GM19372 (cell line): ENCODE results near the gene KRT6A.
"Not testable (repeated sequence)": the region's sequence is repeated elsewhere in the genome, so short reads cannot be mapped to it uniquely, and the experiment has no call there.

Experiments
- ATAC-seq: cut with Tn5 transposase; IDR thresholded peaks from one replicate; pipeline ENCODE4 v1.9.1; 2021; ENCODE audit warnings: mild to moderate bottlenecking, low read depth, moderate library complexity; ENCODE audit not compliant: unreplicated experiment

KRT6A gene

DNA sequence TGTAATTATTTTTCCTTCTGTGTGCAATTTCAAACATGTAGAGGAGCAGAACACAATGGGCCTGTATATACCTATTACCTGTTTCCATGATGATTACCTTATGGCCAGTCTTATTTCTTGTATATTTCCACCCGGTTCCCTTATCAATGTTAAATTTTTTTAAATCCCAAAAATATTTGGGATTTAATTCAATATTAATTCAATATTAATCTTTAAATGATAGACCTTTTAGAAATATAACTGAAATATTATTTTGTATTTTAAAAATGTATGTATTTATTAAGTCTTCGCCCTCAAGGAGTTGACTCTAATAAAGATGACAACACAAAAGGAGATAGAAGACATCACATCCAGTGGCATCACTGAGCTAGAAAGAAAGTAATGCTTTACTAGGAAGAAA lies 18.8 kb downstream of the KRT6A start:
- ATAC-seq: no peak

DNA sequence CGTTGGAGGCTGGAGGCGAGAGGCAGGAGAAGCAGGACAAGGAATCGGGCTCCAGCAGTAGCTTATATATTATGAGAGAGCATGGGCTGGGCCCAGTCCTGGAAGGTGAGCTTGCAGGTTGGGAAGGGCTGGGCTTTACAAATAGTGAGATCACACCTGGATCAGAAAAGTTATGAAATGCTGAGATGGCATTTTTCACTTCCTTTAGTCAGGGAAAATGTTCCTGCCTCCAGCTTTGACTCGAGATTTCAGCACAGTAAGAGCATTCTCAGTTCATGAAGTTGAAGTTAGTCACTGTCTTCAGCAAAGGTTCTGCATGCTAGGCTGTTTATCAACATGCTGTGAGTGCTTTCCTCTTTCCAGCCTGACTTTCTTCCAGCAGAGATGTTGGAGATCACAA lies 19.3 kb downstream of the KRT6A start, which contains the start of gene KRT6C:
Gene KRT6C, minus strand, starts transcription at position 38 of the 400 bp plus-strand sequence. CDS start 68 bp downstream, outside the sequence.
- ATAC-seq: no peak

DNA sequence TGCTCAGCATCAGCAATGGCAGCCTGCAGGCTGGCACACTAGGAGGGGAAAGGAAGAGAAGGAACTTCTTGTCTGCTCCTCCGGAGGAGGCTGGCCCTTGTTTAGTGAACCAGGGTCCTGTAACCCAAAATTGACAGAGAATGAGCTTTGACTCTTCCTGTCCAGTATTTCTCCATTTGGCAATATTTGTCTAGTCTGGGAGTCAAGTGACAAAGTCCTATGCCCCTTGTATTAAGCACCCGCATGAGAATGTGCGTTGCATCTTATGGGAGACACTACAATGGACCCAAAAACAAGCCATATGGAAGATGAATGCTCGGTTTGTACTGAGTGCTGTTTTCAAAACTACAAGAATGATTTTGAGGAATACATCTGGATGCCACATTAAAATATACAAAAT lies 23.2 kb downstream of the KRT6A start:
- no peak for ATAC-seq

DNA sequence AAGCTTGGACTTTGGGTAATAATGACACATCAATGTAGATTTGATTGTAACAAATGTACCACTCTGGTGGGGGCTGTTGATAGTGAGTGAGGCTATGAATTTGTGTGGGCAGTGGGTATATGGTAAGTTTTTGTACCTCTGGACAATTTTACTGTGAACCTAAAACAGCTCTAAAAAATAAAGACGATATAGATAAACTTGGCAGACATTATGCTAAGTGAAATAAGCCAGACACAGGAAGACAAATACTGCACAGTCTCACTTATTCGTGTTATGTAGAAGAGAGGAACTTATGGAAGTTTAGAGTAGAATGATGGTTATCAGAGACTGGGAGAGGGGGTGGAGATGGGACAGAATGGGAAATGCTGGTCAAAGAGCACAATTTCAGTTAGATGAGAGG lies 28.2 kb downstream of the KRT6A start:
- ATAC-seq: no peak

DNA sequence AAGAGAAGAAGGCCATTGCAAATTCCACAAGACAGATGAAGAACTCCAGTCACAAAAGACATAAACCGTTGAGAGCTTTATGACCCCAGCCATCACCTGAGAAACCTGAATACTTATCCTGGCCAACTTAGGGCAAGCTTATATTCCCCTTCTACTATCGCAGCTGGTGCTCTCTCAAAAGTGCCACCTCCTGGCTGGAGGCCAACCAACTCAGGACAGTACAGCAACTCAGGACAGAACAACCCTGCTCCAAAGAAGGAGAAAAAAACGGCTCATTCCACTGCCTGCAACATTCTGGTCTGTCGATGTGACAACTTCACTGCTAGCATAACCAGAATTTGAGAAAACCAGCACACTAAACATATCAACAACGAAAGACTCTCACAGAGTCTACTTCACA lies 31.4 kb downstream of the KRT6A start:
- no peak for ATAC-seq

DNA sequence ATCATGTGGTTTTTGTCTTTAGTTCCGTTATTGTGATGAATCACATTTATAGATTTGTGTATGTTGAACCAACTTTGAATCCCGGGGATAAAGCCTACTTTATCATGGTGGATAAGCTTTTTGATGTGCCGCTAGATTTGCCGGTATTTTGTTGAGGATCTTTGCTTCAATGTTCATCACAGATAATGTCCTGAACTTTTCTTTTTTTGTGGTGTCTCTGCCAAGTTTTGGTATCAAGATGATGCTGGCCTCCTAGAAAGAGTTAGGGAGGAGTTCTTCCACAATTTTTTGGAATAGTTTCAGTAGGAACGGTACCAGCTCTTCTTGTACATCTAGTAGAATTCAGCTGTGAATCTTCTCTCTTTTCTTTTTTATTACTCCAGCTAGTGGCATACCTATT lies 34.2 kb downstream of the KRT6A start:
- ATAC-seq: no peak

DNA sequence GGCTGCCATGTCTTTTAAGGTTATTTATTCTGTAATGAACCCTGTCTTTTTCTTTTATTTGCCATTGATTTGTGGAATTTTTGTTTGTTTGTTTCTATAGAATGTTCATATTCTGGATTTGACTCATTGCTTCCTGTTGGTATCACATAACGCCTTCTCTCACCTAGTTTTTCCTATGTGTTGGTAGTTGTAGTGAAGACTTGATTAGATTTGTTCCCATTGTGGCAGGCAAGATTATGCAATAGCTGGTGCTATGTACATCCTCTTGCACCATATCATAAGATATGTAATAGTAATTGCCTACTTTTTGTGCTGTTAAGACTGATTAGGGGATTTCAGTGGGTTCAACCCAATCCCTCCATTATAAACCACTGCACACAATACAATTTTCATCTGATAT lies 37.2 kb downstream of the KRT6A start:
- ATAC-seq: no peak

DNA sequence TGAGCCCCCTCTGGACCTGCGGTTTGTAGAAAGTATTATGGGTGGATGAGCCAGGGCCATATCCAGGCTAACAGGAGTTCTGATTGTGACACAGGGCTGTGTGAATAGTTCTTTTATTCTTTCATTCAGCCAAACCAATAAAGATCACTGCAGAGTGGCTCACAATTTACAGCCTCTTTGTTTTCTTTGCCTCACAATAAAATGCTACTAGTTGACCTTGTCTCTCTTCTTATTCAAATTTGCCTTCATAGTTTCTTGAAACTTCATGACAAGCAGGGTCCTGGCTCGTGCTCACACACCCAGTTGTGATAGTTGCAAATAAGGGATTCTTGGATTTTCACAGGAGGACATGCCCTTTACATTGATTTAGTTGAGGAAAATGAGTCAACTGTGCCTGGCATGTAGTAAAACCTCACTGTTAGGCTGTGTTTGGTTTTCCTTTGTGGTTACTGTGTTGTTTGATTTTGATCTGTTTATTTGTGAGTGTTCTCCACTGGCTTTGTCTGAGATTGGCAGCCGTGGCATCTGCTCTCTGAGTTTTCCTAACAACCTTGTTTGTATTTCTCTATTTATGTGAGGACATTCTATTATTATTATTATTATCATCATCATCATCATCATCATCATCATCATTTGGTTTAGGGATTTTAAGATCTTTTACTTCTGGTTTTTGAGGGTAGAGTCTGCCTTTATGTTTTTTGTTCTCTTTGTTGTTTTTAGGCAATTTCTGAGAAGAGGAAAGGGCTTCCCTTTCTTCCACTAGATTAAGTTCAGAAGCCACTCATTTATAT lies 38.5 kb downstream of the KRT6A start:
- no peak for ATAC-seq

DNA sequence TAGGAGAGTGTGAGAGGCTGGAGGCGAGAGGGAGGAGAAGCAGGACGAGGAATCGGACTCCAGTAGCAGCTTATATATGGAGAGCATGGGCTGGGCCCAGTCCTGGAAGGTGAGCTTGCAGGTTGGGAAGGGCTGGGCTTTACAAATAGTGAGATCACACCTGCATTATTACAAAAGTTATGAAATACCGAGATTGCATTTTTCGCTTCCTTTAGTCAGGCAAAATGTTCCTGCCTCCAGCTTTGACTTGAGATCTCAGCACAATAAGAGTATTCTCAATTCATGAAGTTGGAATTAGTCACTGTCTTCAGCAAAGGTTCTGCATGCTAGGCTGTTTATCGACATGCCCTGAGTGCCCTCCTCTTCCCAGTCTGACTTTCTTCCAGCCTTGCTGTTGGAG lies 41.0 kb downstream of the KRT6A start, which contains the start of gene KRT6B:
Gene KRT6B, minus strand, starts transcription at position 46 of the 400 bp plus-strand sequence. CDS start 68 bp downstream, outside the sequence.
- ATAC-seq: no peak

DNA sequence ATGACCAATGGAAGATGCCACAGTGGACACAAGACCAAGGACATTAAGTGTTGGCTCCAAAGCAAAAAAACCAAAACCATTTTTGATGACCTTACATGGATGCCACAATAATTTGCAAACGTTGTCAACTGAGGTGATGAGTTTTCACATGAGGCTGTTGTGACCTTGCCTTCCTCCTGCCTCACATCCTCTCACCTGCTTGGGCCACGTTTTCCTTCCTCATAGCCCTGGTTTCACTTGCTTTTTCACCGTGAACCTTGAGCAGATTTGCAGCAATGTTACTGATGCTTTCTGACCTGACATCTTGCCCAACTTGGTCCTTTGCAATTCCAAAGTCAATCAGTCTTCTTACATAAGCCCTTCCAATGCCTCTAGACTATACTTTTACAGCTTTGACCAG lies 44.8 kb downstream of the KRT6A start:
- no peak for ATAC-seq

DNA sequence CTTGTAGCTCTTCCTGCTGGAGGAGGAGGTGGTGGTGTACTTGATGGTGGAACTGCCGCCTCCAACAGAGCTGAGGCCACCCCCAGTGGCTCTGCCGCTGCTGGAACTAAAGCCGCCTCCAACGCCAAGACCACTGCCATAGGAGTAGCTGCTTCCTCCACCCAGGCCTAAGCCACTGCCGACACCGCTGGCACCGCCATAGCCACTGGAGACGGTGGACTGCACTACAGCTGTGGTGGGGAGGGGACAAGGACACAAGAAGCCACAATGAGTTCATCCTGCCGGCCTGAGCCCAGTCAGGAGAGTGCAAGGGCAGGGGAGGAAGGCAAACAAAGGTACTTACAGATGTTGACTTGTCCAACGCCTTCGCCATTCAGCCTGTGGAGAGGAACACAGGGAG lies 45.9 kb downstream of the KRT6A start:
- not testable (repeated sequence) for ATAC-seq

DNA sequence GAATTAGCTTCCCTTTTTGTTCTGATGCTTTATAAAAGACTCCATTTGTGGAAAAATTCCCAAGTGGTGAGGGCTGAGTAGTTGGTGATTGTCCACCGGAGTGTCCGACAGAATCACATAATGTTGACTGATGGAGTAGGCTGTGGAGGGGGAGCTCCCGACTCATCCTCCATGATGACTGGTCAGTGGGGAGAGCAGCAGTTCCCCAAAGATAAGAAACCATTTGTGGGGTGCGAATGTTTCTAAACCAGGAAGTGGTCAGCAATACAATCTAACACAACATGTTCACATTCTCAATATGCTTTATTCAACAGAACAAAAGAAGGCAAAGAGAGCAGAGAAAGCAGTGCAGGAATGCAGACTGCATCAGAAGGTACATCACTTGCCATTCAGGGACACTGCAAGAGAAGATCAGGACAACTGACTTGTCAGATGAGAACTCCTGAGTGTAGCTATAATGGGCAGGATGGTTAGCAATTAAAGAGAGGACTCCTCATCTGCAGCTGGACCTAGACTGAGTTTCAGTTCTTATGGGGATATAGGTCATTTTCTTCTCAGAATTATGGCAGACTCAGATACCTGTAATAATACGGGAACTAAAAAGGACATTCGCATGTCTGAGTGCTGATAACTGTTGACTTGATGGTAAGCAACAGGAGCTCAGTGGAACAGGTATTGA lies 46.6 kb downstream of the KRT6A start:
- ATAC-seq: no peak

DNA sequence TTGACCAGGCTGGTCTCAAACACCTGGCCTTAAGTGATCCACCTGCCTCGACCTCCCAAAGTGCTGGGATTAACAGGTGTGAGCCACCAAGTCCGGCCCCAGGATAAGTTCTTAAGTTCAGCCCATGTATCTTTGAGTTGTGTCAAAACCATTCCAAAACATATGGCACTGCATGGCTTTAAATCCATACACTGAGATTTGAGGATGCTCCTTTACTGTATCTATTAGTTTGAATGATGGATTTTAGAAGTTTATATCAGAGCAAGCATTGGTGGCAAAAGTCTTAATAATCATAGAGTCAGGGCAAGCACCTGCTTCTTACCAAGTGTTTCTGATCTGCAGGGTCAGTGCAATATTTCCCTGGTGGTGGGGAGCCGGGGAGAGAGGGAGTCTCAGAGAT lies 47.2 kb downstream of the KRT6A start:
- ATAC-seq: no peak

DNA sequence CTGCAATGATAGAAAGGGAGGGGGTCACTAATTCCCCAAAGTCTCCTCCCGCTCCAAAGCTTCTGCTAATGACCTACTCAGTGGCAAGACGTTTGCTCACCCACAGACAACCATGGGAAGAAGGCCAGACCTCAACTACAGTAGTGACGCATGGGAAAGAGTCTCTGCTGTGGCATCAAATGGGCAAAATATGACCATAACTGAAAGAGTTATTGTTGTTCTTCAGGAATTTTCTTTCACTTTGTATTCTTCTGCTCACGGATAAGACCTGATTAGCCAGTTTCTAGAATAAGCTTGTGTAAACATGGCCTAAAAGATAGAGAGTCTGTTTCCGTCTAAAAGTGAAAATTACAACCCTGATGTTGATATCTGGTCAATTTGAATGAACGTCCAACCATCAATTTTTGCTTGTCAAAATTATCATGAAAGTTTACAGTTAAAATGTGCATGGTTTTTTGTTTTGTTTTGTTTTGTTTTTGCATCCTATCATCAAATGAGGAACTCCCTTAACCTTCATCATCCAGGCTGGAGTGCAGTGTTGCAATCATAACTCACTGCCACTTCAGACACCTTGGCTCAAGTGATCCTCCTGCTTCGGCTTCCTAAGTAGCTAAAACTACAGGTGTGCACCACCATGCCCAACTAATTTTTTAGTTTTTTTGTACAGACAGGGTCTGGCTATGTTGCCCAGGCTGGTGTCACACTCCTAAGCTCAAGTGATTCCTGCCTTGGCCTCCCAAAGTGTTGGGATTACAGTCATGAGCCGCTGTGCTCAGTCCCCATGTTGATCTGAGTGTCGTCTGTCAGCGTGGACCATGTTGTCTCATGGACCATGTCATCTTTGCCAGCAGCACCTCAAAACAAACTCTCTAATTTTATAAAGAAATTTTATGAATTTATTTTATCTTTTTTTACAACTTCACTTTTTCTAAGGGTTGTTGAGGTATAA lies 48.1 kb downstream of the KRT6A start:
- ATAC-seq: no peak

DNA sequence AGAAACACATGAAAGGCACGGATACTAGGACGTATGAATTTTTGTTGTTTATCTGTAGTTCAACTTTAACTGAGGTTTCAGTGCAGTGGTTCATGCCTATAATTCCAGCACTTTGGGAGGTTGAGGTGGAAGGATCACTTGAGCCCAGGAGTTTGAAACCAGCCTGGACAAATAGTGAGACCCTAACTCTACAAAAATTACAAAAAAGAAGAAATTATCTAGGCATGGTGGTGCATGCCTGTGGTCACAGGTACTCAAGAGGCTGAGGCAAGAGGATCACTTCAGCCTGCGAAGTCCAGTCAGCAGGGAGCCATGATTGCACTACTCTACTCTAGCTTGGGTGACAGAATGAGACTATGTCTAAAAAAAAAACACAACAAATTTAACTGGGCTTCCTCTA lies 49.1 kb downstream of the KRT6A start:
- no peak for ATAC-seq

DNA sequence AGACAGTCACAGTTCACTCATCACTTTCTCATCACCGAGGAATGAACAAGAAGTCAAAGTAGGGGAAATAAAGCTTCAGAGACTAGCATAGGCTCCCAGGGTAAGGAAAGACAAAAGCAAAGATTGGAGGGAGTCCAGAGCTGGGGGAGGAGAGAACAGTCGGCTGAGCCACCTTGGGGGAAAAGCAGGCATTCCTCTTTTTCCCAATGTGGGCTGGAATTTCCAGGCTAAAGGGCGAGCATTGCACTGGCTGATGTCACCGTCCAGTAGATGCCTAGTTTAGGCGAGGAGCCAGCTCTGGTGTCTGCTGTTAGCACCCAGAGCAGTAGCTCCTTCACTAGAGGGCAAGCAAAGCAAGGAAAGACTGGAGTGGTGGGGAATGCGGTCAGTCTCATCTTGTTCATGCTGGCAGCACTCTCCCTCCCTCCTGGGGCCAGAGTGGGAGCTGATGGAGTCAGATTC lies 50.4 kb downstream of the KRT6A start:
- no peak for ATAC-seq

DNA sequence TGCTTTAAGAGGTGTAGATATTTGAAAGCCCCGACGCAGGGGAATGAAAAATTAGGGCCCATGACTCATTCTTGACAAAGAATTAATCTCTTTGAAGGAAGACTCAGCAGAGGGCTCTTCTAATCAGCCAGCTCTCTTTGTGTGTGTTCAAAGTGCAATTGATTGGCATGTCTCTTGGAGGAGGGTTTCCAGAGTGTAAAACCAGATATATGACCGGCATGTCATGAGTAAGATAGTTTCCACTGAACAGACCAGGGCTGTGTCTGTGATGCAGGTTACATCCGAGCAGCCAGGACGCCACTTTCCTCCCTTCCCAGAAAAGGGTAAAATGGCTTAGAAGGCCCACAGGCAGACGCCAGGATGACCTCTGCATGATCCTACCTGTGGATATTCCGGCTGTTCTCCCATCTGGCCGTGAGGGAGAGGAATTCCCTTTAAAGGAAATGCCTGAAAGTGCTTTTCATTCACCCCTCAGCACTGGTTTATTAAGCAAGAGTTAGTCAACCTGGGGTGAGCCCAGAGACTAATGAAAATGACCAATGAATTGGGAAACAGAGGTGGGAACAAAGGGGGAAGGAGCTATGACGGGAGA lies 51.6 kb downstream of the KRT6A start:
- ATAC-seq: no peak

DNA sequence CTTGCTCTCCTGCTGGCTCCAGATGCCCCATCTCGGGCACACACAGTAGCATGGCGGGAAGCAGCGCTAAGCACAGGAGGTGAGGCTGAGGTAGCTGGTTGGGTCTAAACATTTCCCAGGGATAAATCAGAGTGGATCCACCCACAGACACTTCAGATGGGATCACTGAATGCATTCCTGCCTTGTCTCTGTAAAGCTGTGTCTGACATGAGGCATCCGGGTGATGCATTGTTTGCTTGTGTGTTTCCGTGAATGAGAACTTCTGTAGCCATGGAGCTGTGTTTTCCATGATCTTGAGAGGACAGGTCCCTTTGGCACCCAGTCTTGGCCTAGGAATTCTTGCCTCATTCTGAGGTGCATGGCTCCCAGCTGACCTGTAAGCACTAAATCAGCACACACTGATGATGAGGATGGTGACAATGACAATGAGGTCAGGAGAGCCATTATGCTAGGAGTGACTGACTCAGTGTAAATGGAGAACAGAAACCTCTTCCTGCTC lies 52.2 kb downstream of the KRT6A start:
- ATAC-seq: no peak

DNA sequence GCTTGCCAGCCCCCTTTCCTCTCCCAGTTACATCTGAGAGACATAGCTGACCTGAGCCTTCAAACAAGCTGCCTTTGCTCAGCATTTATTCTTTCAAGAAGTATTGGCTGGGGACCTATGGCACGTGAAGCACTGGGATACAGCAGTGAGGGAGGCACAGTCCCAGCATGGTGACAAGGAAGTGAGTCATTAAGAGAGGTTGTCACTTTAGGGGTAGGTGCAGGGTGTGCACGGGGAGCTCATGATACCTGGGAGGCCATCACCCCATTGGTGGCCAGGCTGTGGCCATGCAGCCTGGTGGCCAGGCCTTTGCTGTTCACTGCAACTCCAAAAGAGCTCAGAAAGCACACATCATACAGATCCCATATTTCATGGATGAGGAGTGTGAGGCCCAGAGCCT lies 53.2 kb downstream of the KRT6A start:
- no peak for ATAC-seq

DNA sequence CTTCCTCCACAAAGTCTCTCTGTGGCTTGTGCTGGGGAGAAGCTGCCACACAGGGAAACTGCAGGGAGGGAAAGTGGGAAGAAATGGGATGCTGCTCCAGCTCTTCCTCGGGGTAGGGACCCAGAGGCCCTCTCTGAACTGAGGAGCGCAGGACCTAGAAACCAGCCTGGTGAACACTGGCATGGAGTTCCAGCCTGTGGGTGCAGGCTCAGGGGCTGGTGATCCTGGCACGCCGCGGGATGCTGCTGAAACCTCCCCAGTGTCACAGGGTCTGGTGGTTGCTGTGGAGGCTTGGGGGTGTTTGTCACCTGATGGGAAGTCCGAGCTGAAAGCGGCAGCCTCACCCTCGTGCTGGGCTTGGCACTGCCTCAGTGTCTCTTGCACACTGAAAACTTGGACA lies 53.6 kb downstream of the KRT6A start:
- ATAC-seq: no peak
